HG02884 (cell line): ENCODE results near the gene SGSH.
"Not testable (repeated sequence)": the region's sequence is repeated elsewhere in the genome, so short reads cannot be mapped to it uniquely, and the experiment has no call there.

Experiments used
- ATAC-seq: cut with Tn5 transposase; IDR thresholded peaks from one replicate; pipeline ENCODE4 v1.9.1; 2021; ENCODE audit warnings: mild to moderate bottlenecking, moderate library complexity; ENCODE audit not compliant: unreplicated experiment

SGSH gene

GRCh38 chr17:80253631-80254395, 33.7 kb upstream of the SGSH start:
- ATAC-seq = no peak

GRCh38 chr17:80252871-80253270, 32.7 kb upstream of the SGSH start:
- no peak for ATAC-seq

GRCh38 chr17:80251966-80252365, 31.8 kb upstream of the SGSH start:
- ATAC-seq = no peak

- no peak for ATAC-seq
These were observed 29.0 kb upstream of the SGSH start for GRCh38 chr17:80248894-80249710.

GRCh38 chr17:80248001-80248893, 28.1 kb upstream of the SGSH start:
- no peak for ATAC-seq

GRCh38 chr17:80247561-80247960, 27.4 kb upstream of the SGSH start:
- no peak for ATAC-seq

- no peak for ATAC-seq
These were observed 26.6 kb upstream of the SGSH start for GRCh38 chr17:80246726-80247125.

- ATAC-seq = no peak
These were observed 26.1 kb upstream of the SGSH start for GRCh38 chr17:80246266-80246681.

GRCh38 chr17:80245566-80246265, 25.6 kb upstream of the SGSH start:
- ATAC-seq = no peak

- no peak for ATAC-seq
These were observed 24.9 kb upstream of the SGSH start for GRCh38 chr17:80244871-80245509.

GRCh38 chr17:80244448-80244847, 24.3 kb upstream of the SGSH start:
- not testable (repeated sequence) for ATAC-seq

- ATAC-seq = no peak
These were observed 23.6 kb upstream of the SGSH start for GRCh38 chr17:80243526-80244433.

GRCh38 chr17:80242505-80242904, 22.4 kb upstream of the SGSH start:
- no peak for ATAC-seq

GRCh38 chr17:80237386-80237785, 17.3 kb upstream of the SGSH start:
- ATAC-seq = no peak

GRCh38 chr17:80236911-80237310, 16.8 kb upstream of the SGSH start:
- no peak for ATAC-seq

GRCh38 chr17:80233202-80233601, 13.1 kb upstream of the SGSH start:
- ATAC-seq = no peak

- ATAC-seq = no peak
These were observed 12.3 kb upstream of the SGSH start for GRCh38 chr17:80232438-80232837.

- no peak for ATAC-seq
These were observed 8.9 kb upstream of the SGSH start for GRCh38 chr17:80229011-80229410.

- ATAC-seq = no peak
These were observed 8.3 kb upstream of the SGSH start for GRCh38 chr17:80228477-80228876.
